ENCODE results near the gene MED10.

DNA sequence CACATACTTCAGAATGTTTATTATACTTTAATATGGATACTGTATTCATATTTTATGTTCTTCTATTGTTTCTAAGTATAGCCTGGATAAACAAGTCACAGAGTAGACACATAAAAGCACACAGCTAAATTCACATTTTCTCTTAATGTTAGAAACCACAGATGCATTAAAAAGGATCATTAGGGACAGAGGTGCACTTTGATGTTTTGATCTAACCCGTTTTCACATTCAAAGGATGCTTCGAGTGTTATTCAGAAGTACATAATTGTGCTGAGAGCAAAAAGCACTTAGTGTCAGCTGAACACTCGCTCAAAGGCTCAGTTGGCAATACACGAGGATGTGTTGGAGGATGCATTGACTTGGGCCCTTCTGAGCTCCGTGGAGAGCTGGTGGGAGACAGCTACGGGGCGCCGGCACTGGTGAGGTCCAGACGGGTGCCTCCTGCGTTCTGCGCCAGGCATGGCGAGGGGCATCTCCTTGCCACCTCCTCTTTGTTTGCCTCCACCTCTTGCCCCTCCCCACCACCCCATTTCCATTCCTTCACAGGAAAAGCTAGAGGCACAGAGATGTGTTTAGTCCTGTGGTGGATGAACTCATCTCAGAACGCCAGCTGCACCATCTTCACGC, 35.5 kb downstream of the MED10 start:
- TF ChIP-seq, protein P1, sequence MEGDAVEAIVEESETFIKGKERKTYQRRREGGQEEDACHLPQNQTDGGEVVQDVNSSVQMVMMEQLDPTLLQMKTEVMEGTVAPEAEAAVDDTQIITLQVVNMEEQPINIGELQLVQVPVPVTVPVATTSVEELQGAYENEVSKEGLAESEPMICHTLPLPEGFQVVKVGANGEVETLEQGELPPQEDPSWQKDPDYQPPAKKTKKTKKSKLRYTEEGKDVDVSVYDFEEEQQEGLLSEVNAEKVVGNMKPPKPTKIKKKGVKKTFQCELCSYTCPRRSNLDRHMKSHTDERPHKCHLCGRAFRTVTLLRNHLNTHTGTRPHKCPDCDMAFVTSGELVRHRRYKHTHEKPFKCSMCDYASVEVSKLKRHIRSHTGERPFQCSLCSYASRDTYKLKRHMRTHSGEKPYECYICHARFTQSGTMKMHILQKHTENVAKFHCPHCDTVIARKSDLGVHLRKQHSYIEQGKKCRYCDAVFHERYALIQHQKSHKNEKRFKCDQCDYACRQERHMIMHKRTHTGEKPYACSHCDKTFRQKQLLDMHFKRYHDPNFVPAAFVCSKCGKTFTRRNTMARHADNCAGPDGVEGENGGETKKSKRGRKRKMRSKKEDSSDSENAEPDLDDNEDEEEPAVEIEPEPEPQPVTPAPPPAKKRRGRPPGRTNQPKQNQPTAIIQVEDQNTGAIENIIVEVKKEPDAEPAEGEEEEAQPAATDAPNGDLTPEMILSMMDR (IDR thresholded peaks at IDR 0.05; ENCODE audit: insufficient read depth, low read depth, low read length) = no peak
- TF ChIP-seq EZH2 (IDR thresholded peaks at IDR 0.05; ENCODE audit: insufficient read depth, low read length) = no peak
